Islet precursor cell (in vitro differentiated cells): ENCODE data around the gene KCNH1.

Source experiments
- DNase-seq: peaks from one replicate; pipeline ENCODE4 v3.0.0-alpha.2; 2018

The KCNH1 gene

GRCh38 chr1:210850556-210850955 is 283.4 kb downstream of the KCNH1 start:
- DNase-seq, result no peak

GRCh38 chr1:210848474-210848873 is 285.5 kb downstream of the KCNH1 start:
- no peak for DNase-seq

GRCh38 chr1:210841926-210842625 is 291.9 kb downstream of the KCNH1 start:
- no peak for DNase-seq

GRCh38 chr1:210830034-210831028 is 303.6 kb downstream of the KCNH1 start:
- DNase-seq, result no peak

GRCh38 chr1:210828996-210829596 is 304.9 kb downstream of the KCNH1 start:
- no peak for DNase-seq

- no peak for DNase-seq
Measured at GRCh38 chr1:210827481-210827880, 306.5 kb downstream of the KCNH1 start.

- no peak for DNase-seq
Measured at GRCh38 chr1:210826686-210827085, 307.3 kb downstream of the KCNH1 start.

- DNase-seq, result no peak
Measured at GRCh38 chr1:210822932-210823331, 311.0 kb downstream of the KCNH1 start.

GRCh38 chr1:210822241-210822640 is 311.7 kb downstream of the KCNH1 start:
- DNase-seq, result no peak

- DNase-seq, result no peak
Measured at GRCh38 chr1:210821615-210822014, 312.3 kb downstream of the KCNH1 start.

GRCh38 chr1:210819266-210819665 is 314.7 kb downstream of the KCNH1 start:
- no peak for DNase-seq

- DNase-seq, result no peak
Measured at GRCh38 chr1:210817385-210818275, 316.3 kb downstream of the KCNH1 start.

GRCh38 chr1:210815641-210816550 is 318.1 kb downstream of the KCNH1 start:
- no peak for DNase-seq

- no peak for DNase-seq
Measured at GRCh38 chr1:210814382-210815123, 319.4 kb downstream of the KCNH1 start.

GRCh38 chr1:210801501-210801900 is 332.4 kb downstream of the KCNH1 start:
- DNase-seq, result peak; percentile 91

- DNase-seq, result no peak
Measured at GRCh38 chr1:210800756-210801155, 333.2 kb downstream of the KCNH1 start.

GRCh38 chr1:210800301-210800700 is 333.6 kb downstream of the KCNH1 start:
- DNase-seq, result no peak

- no peak for DNase-seq
Measured at GRCh38 chr1:210797422-210797821, 336.5 kb downstream of the KCNH1 start.

- no peak for DNase-seq
Measured at GRCh38 chr1:210796421-210796820, 337.5 kb downstream of the KCNH1 start.

- no peak for DNase-seq
Measured at GRCh38 chr1:210794445-210794844, 339.5 kb downstream of the KCNH1 start.
